SH-SY5Y (cell line): ENCODE data around the gene ERICH3.

Source experiments
- GATA2 ChIP-seq: IDR thresholded peaks from 2 replicates; pipeline ENCODE4 v1.6.1; 2011; ENCODE audit warnings: mild to moderate bottlenecking, low read depth, low read length
- GATA3 ChIP-seq: IDR thresholded peaks from 2 replicates; pipeline ENCODE4 v1.6.1; 2011; ENCODE audit warnings: low read depth, mild to moderate bottlenecking, low read length, moderate library complexity

ERICH3 gene, protein sequence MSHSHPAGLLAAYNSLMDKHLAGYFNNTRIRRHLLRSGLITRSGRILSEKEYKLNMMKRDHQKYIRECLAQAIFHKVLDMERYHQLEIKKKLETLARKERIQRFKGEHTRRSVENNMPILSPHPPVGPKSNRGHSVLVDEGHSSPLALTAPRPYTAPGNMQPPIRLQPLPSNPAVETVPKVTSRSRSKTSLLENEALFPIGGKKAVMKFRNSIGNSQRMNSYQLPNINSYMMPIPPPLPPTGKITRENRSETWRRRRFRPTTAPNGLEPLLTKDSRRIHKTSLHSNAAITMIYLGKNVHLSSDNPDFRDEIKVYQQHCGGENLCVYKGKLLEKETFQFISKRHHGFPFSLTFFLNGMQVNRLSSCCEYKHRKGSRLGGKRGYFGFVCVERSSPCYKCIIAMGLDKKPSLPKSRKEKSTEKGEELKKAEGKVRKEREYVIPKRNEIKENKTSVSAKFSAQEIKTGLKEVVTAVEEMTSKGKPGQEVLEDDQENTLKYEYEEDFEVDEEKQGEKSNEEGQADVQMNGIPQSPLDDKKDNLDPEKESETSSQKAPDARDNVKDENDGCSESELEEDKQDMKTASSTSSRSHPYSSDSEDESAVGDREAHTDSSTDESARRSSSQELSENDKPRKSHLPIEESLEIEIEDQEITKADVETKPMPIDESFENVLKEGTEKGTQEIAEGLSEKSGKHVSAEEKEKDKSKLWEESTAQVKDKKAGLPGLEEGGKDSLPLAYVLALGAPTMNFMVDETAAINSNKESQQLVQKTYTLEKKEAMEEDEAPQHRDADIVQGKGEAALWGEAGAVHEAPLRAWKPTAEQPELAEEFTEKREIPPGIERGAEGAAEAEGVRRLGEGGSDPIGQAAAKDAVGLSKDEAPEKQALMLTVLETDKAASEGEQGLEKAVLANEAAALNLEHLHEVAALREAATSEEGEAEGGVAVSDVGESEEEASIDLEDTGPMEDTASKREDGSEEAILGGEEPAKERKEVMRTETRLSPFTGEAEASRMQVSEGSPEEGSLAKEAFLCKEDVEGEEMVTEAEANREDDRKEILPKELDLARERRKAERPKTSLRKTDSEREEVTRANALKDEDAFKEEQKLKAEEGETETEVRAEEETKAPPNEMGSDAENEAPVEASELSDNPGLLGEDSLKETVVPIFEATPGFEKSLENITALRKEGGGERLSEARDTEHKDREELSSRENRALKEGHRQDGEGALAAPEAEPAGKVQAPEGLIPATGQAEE (N-terminal part only)

GRCh38 chr1:74673351-74674111 lies at the start of gene ERICH3:
TSS of gene ERICH3 (minus strand) at chr1:74673792. CDS start at chr1:74673519, 273 bp downstream.
- TF ChIP-seq GATA2 (no peak), GATA3 (no peak)

GRCh38 chr1:74717626-74718025 lies 44.0 kb upstream of the ERICH3 start:
- TF ChIP-seq GATA3: no peak
- no peak for TF ChIP-seq GATA2

DNA sequence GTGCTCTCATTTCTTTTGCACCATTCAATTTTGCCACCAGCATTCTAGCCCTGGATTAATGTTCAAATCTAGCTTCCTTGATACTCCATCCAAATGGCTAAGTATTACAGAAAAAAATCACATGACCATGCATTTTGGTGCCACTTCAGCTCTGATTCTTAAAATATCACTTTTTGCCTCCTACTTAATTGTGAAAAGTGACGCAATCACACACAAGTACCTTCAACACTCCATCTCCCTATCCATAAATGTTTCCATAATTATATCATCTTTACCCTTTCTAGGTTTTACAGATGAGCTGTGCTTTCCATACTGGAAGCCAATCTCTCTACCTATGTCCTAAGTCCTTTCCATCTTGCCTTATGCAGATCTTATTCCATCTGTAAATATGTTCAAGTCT lies 43.2 kb upstream of the ERICH3 start:
- TF ChIP-seq GATA2 (no peak), GATA3 (no peak)

DNA sequence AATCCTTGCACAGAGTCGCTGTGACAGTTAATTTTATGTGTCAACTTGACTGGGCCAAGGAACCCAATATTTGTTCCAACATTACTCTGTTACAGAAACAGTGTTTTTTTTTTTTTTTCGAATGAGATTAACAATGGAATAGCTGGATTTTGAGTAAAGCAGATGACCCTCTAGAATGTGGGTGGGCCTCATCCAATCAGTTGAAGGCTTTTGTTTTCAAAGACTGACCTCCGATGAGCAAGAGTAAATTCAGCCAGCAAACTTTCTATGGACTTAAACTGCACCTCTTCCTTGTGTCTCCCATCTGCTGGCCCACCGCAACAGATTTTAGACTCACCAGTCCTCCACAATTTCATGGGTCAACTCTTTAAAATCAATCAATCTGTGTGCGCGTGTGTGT lies 42.2 kb upstream of the ERICH3 start:
- TF ChIP-seq GATA3: no peak
- TF ChIP-seq GATA2: no peak

DNA sequence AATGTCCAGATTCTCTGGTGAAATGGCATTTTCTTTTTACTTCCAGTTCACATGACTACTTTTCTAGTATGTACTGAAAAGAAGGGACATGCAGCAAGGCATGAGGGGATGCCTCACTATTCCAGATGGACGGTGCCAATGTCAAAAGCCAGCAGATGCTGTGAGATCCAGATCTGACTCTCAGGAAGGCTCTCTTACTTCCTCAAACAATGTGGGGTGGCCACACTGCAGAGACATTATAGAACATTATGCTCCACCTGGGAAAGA lies 41.6 kb upstream of the ERICH3 start:
- TF ChIP-seq GATA3: no peak
- TF ChIP-seq GATA2: no peak

DNA sequence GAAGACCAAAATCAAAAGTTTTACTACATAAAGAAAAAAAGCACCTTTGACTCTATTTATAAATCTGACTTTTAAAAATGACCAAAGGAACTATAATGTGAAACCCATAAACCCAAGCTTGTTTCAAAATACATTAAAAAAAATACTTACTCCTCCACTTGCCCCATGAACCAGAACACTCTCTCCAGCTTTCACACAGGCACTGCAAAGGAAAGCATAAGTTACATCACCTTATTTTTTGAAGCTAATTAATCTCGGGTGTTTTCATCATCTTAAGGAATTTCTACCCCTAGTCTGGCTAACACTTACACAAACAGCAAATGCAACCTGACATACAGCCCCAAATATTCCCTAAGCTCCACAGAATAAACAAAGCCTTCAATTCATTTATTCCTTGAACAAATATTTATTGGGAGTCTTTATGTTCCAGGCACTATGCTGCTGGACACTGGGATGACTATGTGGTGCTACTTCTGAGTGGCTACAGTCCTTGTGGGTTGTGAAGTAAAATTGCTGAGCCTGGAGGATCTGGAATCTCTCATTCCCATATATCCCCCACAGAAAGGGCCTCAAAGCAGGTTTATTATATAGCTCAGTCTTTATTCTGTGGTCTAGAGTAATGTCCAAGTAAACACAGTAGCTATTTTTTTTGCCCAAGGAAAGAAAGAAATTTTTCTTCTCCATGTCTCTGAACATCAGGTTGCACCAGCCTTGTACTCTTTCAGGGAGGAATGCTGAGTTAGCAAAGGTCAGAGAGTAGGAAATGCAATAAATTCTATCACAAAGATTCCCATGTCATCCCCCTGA lies 41.0 kb upstream of the ERICH3 start:
- TF ChIP-seq GATA3 (no peak), GATA2 (no peak)

DNA sequence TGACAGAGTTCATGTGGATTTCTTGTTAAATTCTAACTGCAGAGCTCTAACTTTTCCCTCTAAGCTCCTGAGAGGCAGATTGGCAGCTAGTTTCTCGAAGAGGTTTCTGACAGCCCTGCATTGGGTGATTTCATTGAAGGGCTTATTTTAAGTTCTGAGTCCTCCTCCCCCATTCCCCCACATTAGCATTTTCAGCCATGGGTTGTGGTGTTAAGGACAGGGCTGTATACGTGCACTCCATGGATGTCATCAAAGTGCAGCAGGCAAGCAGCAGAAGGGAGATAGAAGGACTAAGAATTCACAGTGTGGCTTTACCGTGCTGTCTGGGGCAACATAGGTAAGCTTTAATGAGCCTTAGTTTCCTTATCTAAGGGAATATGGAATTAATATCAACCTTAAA lies 40.3 kb upstream of the ERICH3 start:
- TF ChIP-seq GATA2 (no peak), GATA3 (no peak)

GRCh38 chr1:74712881-74713280 lies 39.3 kb upstream of the ERICH3 start:
- TF ChIP-seq GATA3 (no peak), GATA2 (no peak)

- no peak for TF ChIP-seq GATA2
- no peak for TF ChIP-seq GATA3
Measured at GRCh38 chr1:74703386-74704182, 30.0 kb upstream of the ERICH3 start.

DNA sequence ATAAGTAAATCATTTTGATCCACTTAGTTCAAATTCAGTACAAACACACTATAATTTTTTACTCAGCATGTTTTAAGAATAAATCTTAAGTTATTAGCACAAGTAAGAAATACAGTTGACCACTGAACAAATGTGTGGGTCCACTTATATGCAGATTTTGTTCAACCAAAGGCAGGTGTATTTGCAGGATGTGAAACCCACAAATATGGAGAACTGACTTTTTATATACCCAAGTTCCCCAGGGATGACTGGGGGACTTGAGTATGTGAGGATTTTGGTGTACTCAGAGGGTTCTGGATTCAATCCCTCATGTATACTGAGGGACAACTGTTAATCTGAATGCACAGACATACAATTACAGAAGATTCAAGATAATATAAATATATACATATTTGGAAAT lies 25.7 kb upstream of the ERICH3 start:
- TF ChIP-seq GATA2: no peak
- no peak for TF ChIP-seq GATA3

- TF ChIP-seq GATA3: no peak
- TF ChIP-seq GATA2: no peak
Measured at GRCh38 chr1:74697832-74698231, 24.2 kb upstream of the ERICH3 start.

- TF ChIP-seq GATA2: no peak
- TF ChIP-seq GATA3: no peak
Measured at GRCh38 chr1:74693473-74693872, 19.9 kb upstream of the ERICH3 start.

- TF ChIP-seq GATA3 (no peak), GATA2 (no peak)
Measured at GRCh38 chr1:74690909-74691308, 17.3 kb upstream of the ERICH3 start.
